Astrocyte (in vitro differentiated cells and primary cell): ENCODE measurements around the gene LONRF3. TPM values are rescaled to one million over a fixed set of nuclear protein-coding genes. Genes with fewer than 3 reads are reported as not detected.
"Not testable (repeated sequence)": the region's sequence is repeated elsewhere in the genome, so short reads cannot be mapped to it uniquely, and the experiment has no call there.

ENCODE experiments used
- DNase-seq: peaks from one replicate; pipeline ENCODE4 v3.0.0-alpha.2; 2010; ENCODE audit warnings: low read depth
- FAIRE-seq: peaks from 2 replicates; lab custom pipeline; 2011; peaks lifted over from hg19 to GRCh38; lab: Jason Lieb, UNC
- H2AFZ ChIP-seq: 2 replicates; pipeline ENCODE4 v1.6.0; 2012; ENCODE audit warnings: low read depth, low read length, inconsistent platforms
- H3K27ac ChIP-seq: 2 replicates; pipeline ENCODE4 v1.5.1; 2011; ENCODE audit warnings: low read depth, low read length, inconsistent platforms
- H3K27me3 ChIP-seq: 2 replicates; pipeline ENCODE4 v1.6.0; 2011; ENCODE audit warnings: low read length, inconsistent platforms; ENCODE audit not compliant: insufficient read depth
- H3K36me3 ChIP-seq: 2 replicates; pipeline ENCODE4 v1.5.1; 2011; ENCODE audit warnings: low read length, inconsistent platforms; ENCODE audit not compliant: insufficient read depth
- H3K4me1 ChIP-seq: 2 replicates; pipeline ENCODE4 v1.5.1; 2011; ENCODE audit warnings: low read length, inconsistent platforms; ENCODE audit not compliant: insufficient read depth
- H3K4me2 ChIP-seq: 2 replicates; pipeline ENCODE4 v1.6.0; 2012; ENCODE audit warnings: low read length, inconsistent platforms
- H3K4me3 ChIP-seq: 2 replicates; pipeline ENCODE4 v1.5.1; 2011; ENCODE audit warnings: low read depth, mild to moderate bottlenecking, low read length, inconsistent platforms; ENCODE audit not compliant: insufficient read depth
- H3K79me2 ChIP-seq: 2 replicates; pipeline ENCODE4 v1.6.0; 2012; ENCODE audit warnings: mild to moderate bottlenecking, low read length, inconsistent platforms; ENCODE audit not compliant: insufficient read depth
- H3K9ac ChIP-seq: 2 replicates; pipeline ENCODE4 v1.6.0; 2012; ENCODE audit warnings: mild to moderate bottlenecking, low read length, inconsistent platforms
- H3K9me3 ChIP-seq: 2 replicates; pipeline ENCODE4 v1.5.1; 2012; ENCODE audit warnings: low read depth, mild to moderate bottlenecking, low read length, inconsistent platforms; ENCODE audit not compliant: insufficient read depth
- H4K20me1 ChIP-seq: 2 replicates; pipeline ENCODE4 v1.6.0; 2012; ENCODE audit warnings: low read length, inconsistent platforms; ENCODE audit not compliant: insufficient read depth
- H3K27ac Mint-ChIP-seq: one replicate; pipeline ENCODE4 v1.8.0; 2021; ENCODE audit warnings: mild to moderate bottlenecking, mixed read lengths; ENCODE audit not compliant: unreplicated experiment
- H3K27me3 Mint-ChIP-seq: one replicate; pipeline ENCODE4 v1.8.0; 2021; ENCODE audit warnings: low read depth, mixed read lengths; ENCODE audit not compliant: unreplicated experiment
- H3K36me3 Mint-ChIP-seq: one replicate; pipeline ENCODE4 v1.8.0; 2021; ENCODE audit warnings: low read depth, mixed read lengths; ENCODE audit not compliant: unreplicated experiment
- H3K4me1 Mint-ChIP-seq: one replicate; pipeline ENCODE4 v1.8.0; 2021; ENCODE audit warnings: low read depth, mixed read lengths; ENCODE audit not compliant: unreplicated experiment
- H3K4me3 Mint-ChIP-seq: one replicate; pipeline ENCODE4 v1.8.0; 2021; ENCODE audit warnings: mild to moderate bottlenecking, moderate library complexity, mixed read lengths; ENCODE audit not compliant: unreplicated experiment
- H3K9me3 Mint-ChIP-seq: one replicate; pipeline ENCODE4 v1.8.0; 2021; ENCODE audit warnings: mild to moderate bottlenecking, mixed read lengths; ENCODE audit not compliant: unreplicated experiment
- EZH2 ChIP-seq: IDR thresholded peaks from 2 replicates; pipeline ENCODE4 v1.6.1; 2012; ENCODE audit warnings: mild to moderate bottlenecking, low read length, inconsistent platforms; ENCODE audit not compliant: insufficient read depth
- total RNA-seq: library from RNA; stranded (reverse); gene quantifications from 2 replicates; pipeline ENCODE4 v1.2.1, GENCODE V29; 2021
- TF ChIP-seq, protein P1 (sequence below): IDR thresholded peaks from 2 replicates; pipeline ENCODE4 v1.5.1; 2011; ENCODE audit warnings: low read depth, mild to moderate bottlenecking, inconsistent platforms, low read length, moderate library complexity; ENCODE audit not compliant: insufficient read depth

The LONRF3 gene
- total RNA-seq, 1 donor from 2014 or later, result 0.11 TPM

DNA sequence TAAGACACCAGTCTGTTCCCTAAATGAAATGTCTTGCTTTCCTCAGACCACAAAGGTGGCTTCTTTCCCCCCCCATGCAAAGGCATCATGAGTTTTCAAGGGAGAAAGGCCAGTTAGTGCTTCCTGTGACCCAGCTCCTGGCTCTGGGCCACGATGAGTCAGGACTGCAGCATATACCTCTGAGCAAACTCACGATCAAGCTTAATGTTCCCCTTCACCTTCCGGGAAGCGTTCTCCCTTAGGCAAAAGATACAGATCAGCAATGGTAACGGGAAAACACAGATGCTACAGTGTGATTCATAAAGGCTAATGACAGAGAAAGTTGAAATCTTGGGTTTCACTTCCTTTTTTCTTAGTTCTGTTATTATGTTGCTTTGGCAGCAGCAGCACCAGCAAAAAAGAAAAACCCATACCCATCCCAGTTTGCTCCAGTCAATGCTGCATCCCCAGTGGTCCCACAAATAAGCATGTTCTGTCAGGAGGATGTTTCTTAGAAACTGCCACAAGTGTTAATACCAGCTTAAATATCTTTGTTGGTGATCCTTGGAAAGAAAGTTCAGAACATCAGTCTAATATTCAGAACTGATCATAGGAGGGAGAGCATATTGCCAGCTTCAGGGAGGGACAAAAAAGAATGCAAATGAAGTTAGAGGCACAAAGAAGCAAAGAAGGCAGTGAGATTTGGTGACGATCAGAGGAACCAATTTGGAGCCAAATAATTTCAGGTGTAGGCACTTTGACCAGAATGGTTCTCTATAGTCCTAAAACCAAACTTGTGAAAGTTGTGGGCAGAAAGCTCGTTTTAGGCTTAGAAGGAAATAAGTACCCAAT lies 41.2 kb downstream of the LONRF3 start:
- DNase-seq (peak; percentile 77), FAIRE-seq (peak; percentile 99)
- no peak for TF ChIP-seq EZH2
- TF ChIP-seq, protein P1, sequence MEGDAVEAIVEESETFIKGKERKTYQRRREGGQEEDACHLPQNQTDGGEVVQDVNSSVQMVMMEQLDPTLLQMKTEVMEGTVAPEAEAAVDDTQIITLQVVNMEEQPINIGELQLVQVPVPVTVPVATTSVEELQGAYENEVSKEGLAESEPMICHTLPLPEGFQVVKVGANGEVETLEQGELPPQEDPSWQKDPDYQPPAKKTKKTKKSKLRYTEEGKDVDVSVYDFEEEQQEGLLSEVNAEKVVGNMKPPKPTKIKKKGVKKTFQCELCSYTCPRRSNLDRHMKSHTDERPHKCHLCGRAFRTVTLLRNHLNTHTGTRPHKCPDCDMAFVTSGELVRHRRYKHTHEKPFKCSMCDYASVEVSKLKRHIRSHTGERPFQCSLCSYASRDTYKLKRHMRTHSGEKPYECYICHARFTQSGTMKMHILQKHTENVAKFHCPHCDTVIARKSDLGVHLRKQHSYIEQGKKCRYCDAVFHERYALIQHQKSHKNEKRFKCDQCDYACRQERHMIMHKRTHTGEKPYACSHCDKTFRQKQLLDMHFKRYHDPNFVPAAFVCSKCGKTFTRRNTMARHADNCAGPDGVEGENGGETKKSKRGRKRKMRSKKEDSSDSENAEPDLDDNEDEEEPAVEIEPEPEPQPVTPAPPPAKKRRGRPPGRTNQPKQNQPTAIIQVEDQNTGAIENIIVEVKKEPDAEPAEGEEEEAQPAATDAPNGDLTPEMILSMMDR, result no peak
- Histone ChIP-seq H4K20me1 (no peaks in the 10 kb centered on the region), H2AFZ (no peak overlapping the region), H3K36me3 (no peaks in the 10 kb centered on the region), H3K9ac (peak overlapping the region; percentile 30), H3K27me3 (no peaks in the 10 kb centered on the region), H3K4me3 (no peak overlapping the region), H3K4me2 (peak overlapping the region; percentile 50), H3K27ac (peak overlapping the region; percentile 7), H3K4me1 (peaks cover 14% of the 10 kb centered on the region), H3K79me2 (no peaks in the 10 kb centered on the region), H3K9me3 (no peaks in the 10 kb centered on the region)
- no peaks in the 10 kb centered on the region for H3K9me3 Mint-ChIP-seq
- no peaks in the 10 kb centered on the region for H3K36me3 Mint-ChIP-seq
- H3K4me3 Mint-ChIP-seq, result no peak overlapping the region
- H3K4me1 Mint-ChIP-seq, result peaks cover 4% of the 10 kb centered on the region
- H3K27me3 Mint-ChIP-seq, result peaks cover 5% of the 10 kb centered on the region
- no peak overlapping the region for H3K27ac Mint-ChIP-seq

DNA sequence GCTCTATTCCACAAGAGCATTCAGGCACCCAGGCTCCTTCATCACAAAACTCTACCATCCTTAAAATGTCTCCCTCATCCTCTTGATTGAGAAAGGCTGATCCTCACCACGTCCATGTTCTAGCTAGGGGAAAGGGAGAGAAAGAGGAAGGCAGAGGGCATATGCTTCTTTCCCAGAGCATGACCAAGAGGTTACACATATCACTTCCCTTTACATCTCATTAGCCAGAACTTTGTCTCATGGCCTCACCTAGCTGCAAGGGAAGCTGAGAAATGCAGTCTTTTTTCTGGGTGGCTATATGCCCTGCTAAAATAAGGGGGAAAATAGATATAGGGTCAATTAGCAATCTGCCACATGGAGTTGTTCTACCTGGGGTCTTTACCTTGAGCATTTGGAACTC lies 42.7 kb downstream of the LONRF3 start:
- Mint-ChIP-seq H3K27me3 (peaks cover 3% of the 10 kb centered on the region), H3K4me1 (peaks cover 4% of the 10 kb centered on the region), H3K27ac (no peak overlapping the region), H3K9me3 (no peaks in the 10 kb centered on the region), H3K36me3 (no peaks in the 10 kb centered on the region), H3K4me3 (no peak overlapping the region)
- peaks cover 14% of the 10 kb centered on the region for H3K4me1 ChIP-seq
- TF ChIP-seq EZH2, result no peak
- DNase-seq (no peak), FAIRE-seq (peak; percentile 85)
- H3K4me3 ChIP-seq, result no peak overlapping the region
- no peak overlapping the region for H3K27ac ChIP-seq
- H2AFZ ChIP-seq, result no peak overlapping the region
- H3K4me2 ChIP-seq, result no peak overlapping the region
- H3K79me2 ChIP-seq, result no peaks in the 10 kb centered on the region
- no peaks in the 10 kb centered on the region for H3K36me3 ChIP-seq
- no peaks in the 10 kb centered on the region for H4K20me1 ChIP-seq
- no peaks in the 10 kb centered on the region for H3K9me3 ChIP-seq
- H3K9ac ChIP-seq, result no peak overlapping the region
- no peaks in the 10 kb centered on the region for H3K27me3 ChIP-seq

GRCh38 chrX:119025900-119026299 lies 51.5 kb downstream of the LONRF3 start:
- H3K27ac ChIP-seq, result no peak overlapping the region
- no peak overlapping the region for H2AFZ ChIP-seq
- Mint-ChIP-seq H3K27ac (no peak overlapping the region), H3K9me3 (peaks cover 5% of the 10 kb centered on the region), H3K4me3 (no peak overlapping the region), H3K36me3 (no peaks in the 10 kb centered on the region), H3K27me3 (no peaks in the 10 kb centered on the region), H3K4me1 (no peaks in the 10 kb centered on the region)
- FAIRE-seq, result no peak
- no peaks in the 10 kb centered on the region for H3K27me3 ChIP-seq
- H4K20me1 ChIP-seq, result no peaks in the 10 kb centered on the region
- no peaks in the 10 kb centered on the region for H3K4me1 ChIP-seq
- no peak for DNase-seq
- H3K79me2 ChIP-seq, result no peaks in the 10 kb centered on the region
- H3K9ac ChIP-seq, result no peak overlapping the region
- TF ChIP-seq EZH2, result no peak
- TF ChIP-seq, protein P1, result no peak
- H3K4me2 ChIP-seq, result no peak overlapping the region
- no peak overlapping the region for H3K4me3 ChIP-seq
- no peaks in the 10 kb centered on the region for H3K36me3 ChIP-seq
- H3K9me3 ChIP-seq, result no peaks in the 10 kb centered on the region

- FAIRE-seq, result peak; percentile 39
- not testable (repeated sequence) for H3K79me2 ChIP-seq, H3K4me2 ChIP-seq, H3K27ac ChIP-seq, H3K36me3 Mint-ChIP-seq, H3K4me3 ChIP-seq, H4K20me1 ChIP-seq, H3K27me3 Mint-ChIP-seq, DNase-seq, H3K27me3 ChIP-seq, H3K9me3 ChIP-seq, H3K4me1 Mint-ChIP-seq, H3K27ac Mint-ChIP-seq, H3K9ac ChIP-seq, H3K36me3 ChIP-seq, H3K9me3 Mint-ChIP-seq, H2AFZ ChIP-seq, H3K4me3 Mint-ChIP-seq, H3K4me1 ChIP-seq
Observed at GRCh38 chrX:119026344-119026743, 51.9 kb downstream of the LONRF3 start.
